Measurements from ENCODE around the gene ADCYAP1R1.

The ADCYAP1R1 gene

GRCh38 chr7:31043051-31043471 lies 9.0 kb upstream of the ADCYAP1R1 start:
- H3K4me1 ChIP-seq, result no peaks in the 10 kb centered on the region
- H3K36me3 ChIP-seq, result no peaks in the 10 kb centered on the region
- no peak overlapping the region for H3K27ac ChIP-seq
- H3K4me3 ChIP-seq, result no peak overlapping the region
- no peak for DNase-seq
- no peaks in the 10 kb centered on the region for H3K9me3 ChIP-seq
- intact Hi-C loops (cut with DNase I; ENCODE audit: low total_unique reads), result no loop called here
- no peak for TF ChIP-seq CTCF (IDR thresholded peaks at IDR 0.05)
- H3K27me3 ChIP-seq, result peaks cover 0 to 19% of the 10 kb centered on the region in 2 donors

DNA sequence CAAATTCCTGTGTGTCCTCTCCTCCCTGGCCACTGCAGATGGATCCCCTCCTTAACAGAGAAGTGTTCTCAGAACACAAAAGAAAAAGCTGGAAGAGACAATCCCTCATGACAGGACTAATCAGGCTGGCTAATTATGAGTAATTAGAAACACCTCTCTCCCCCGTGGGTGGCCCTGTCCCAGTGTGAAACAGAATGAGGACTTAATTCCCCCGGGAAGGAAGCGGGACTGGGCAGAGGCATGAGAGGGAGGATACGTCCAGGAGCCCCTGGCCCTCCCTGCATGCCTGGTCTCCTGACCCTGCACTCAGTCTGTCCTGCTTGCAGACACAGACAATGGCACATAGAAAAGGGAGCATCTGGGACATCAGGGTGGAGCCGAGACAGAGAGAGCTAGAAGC lies 7.6 kb upstream of the ADCYAP1R1 start:
- no peak for DNase-seq
- TF ChIP-seq CTCF (IDR thresholded peaks at IDR 0.05), result no peak
- Histone ChIP-seq H3K4me1 (no peaks in the 10 kb centered on the region), H3K36me3 (no peaks in the 10 kb centered on the region), H3K27me3 (peaks cover 0 to 20% of the 10 kb centered on the region in 2 donors), H3K27ac (no peak overlapping the region), H3K9me3 (no peaks in the 10 kb centered on the region), H3K4me3 (no peak overlapping the region)
- intact Hi-C loops (cut with DNase I; ENCODE audit: low total_unique reads), result no loop called here

DNA sequence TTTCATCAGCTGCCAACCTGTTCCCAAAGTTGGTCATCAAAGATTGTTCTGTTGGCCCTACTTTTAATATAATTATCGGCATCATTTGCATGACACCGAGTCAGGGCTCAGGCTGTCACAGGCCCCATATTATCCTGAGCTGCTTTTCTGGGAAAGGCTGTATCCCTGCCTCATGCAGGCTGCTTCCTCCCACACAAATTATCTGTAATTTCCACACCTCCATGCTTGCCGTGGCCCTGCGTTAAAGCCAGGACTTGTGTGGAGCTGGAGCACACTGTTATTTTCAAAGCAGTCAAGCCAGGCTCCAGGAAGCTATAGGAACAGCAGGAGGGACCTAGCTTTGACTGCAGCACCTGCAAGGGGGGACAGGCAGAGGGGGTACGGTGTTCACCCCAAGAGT lies 5.4 kb upstream of the ADCYAP1R1 start:
- intact Hi-C loops (cut with DNase I; ENCODE audit: low total_unique reads), result no loop called here
- H3K27me3 ChIP-seq, result peaks cover 0 to 32% of the 10 kb centered on the region in 2 donors
- H3K9me3 ChIP-seq, result no peaks in the 10 kb centered on the region
- DNase-seq, result no peak
- H3K4me1 ChIP-seq, result peaks cover 0 to under 1% (median 0%) of the 10 kb centered on the region in 4 donors
- H3K36me3 ChIP-seq, result no peaks in the 10 kb centered on the region
- H3K27ac ChIP-seq, result no peak overlapping the region
- no peak for TF ChIP-seq CTCF (IDR thresholded peaks at IDR 0.05)
- H3K4me3 ChIP-seq, result no peak overlapping the region

DNA sequence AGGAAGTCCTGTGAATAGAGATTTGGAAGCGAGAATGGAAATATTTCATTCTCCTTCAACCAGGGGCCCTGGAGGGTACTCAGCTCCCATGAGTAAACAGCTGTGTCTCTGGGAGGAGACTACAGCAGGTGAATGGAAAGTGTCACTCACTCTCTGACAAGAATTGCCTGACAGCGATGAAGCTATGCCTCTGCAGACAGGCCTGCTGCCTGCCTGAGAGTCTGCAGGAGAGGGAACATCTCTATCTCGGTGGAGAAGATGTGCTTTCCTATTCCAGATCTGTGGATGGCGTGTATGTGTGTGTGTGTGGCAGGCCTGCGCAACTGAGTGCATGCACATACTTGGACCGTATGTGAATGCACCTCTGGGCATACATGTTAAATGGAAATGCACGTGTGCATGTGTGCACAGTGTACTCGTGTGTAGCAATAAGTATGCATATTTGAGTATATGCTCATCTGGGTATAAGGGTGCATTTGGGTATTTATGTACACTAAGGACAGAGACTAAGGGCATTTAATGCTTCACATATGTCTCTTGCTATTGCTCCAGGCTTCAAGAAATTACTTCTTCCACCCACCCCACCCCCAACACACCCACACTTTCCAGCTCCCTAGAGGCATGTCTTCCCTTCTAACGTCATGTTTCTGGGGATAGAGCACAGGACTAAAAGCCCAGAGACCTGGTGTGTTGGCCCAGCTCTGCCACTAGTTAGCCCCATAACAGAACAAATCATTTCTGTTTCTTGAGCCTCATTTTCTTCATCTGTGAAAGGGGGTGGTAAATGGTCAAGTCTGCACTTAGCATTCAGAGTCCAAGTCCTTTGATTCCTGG lies 4.6 kb upstream of the ADCYAP1R1 start:
- no peak overlapping the region for H3K27ac ChIP-seq
- H3K9me3 ChIP-seq, result no peaks in the 10 kb centered on the region
- peaks cover 0 to 32% of the 10 kb centered on the region in 2 donors for H3K27me3 ChIP-seq
- H3K4me3 ChIP-seq, result no peak overlapping the region
- H3K4me1 ChIP-seq, result peaks cover 0 to 8% (median 7%) of the 10 kb centered on the region in 4 donors
- intact Hi-C loops (cut with DNase I; ENCODE audit: low total_unique reads), result no loop called here
- H3K36me3 ChIP-seq, result no peaks in the 10 kb centered on the region
- no peak for TF ChIP-seq CTCF (IDR thresholded peaks at IDR 0.05)
- no peak for DNase-seq

GRCh38 chr7:31049005-31049765 lies 2.9 kb upstream of the ADCYAP1R1 start:
- peaks cover 0 to 16% (median 13%) of the 10 kb centered on the region in 4 donors for H3K4me1 ChIP-seq
- no peak overlapping the region for H3K27ac ChIP-seq
- DNase-seq, result no peak
- H3K4me3 ChIP-seq, result no peak overlapping the region
- intact Hi-C loops (cut with DNase I; ENCODE audit: low total_unique reads), result no loop called here
- no peaks in the 10 kb centered on the region for H3K36me3 ChIP-seq
- H3K27me3 ChIP-seq, result peaks cover 0 to 42% of the 10 kb centered on the region in 2 donors
- no peaks in the 10 kb centered on the region for H3K9me3 ChIP-seq
- no peak for TF ChIP-seq CTCF (IDR thresholded peaks at IDR 0.05)

All from tibial artery (tissue), 4 donors.